K562 (cell line): ENCODE data around the gene EOGT. TPM values are rescaled to one million over a fixed set of nuclear protein-coding genes. Genes with fewer than 3 reads are reported as not detected.

ENCODE experiments used
- BACH1 ChIP-seq: fragments of 200-800 bp; sonication (Bioruptor generic); IDR thresholded peaks from 2 replicates; pipeline ENCODE4 v1.6.1; 2016; ENCODE audit warnings: missing genetic modification characterization, missing compliant biosample characterization
- CEBPB ChIP-seq: fragments of 450-650 bp; IDR thresholded peaks from 2 replicates; pipeline ENCODE4 v1.6.1; 2016; ENCODE audit warnings: missing genetic modification characterization, missing compliant biosample characterization
- KDM5B ChIP-seq: fragments of 200-600 bp; sonication (generic); IDR thresholded peaks from 2 replicates; pipeline ENCODE4 v1.6.1; 2012; ENCODE audit warnings: low read depth, mild to moderate bottlenecking, moderate library complexity, low read length, control low read depth, inconsistent platforms; ENCODE audit not compliant: insufficient replicate concordance
- RFX7 ChIP-seq: fragments of 250-450 bp; sonication (Bioruptor Pico); IDR thresholded peaks from 2 replicates; pipeline ENCODE4 v1.5.1; 2021; ENCODE audit warnings: mild to moderate bottlenecking
- WHSC1 ChIP-seq: IDR thresholded peaks from one replicate; pipeline ENCODE4 v1.6.1; 2012; ENCODE audit warnings: low read length, control low read depth, inconsistent platforms
- ZC3H8 ChIP-seq: fragments of 450-650 bp; IDR thresholded peaks from 2 replicates; pipeline ENCODE4 v1.6.1; 2017
- ZNF23 ChIP-seq: fragments of 250-450 bp; sonication (Bioruptor Pico); IDR thresholded peaks from 2 replicates; pipeline ENCODE4 v1.4.0; 2020; ENCODE audit warnings: mild to moderate bottlenecking
- polyA plus RNA-seq, 8 experiments: library from polyadenylated mRNA; depleted of rRNA in 4 of 8; stranded (reverse) in 5 of 8; unstranded in 3 of 8; fragments of >200 nt; fragmentation: Nextera tagmentation in 2 of 8; fragmentation: Illumina TruSeq in 1 of 8; extraction: Ambion mirVana in 2 of 8; extraction: Trizol in 1 of 8; gene quantifications; 2 replicates each; pipeline versions ENCODE4 v1.2.1 to v1.2.3, GENCODE V29; 2011 to 2014; ENCODE audit warnings: inconsistent platforms in 1 of 8, missing spikeins in 1 of 8
- total RNA-seq, 7 experiments: library from RNA; depleted of rRNA in 6 of 7; stranded (reverse); fragments of >200 nt in 6 of 7; fragmentation: Illumina TruSeq in 2 of 7; extraction: Trizol in 2 of 7; gene quantifications; 2 replicates each; pipeline versions ENCODE4 v1.2.1 to v1.2.3, GENCODE V29; 2011 to 2021; ENCODE audit warnings: low replicate concordance in 1 of 7
- TF ChIP-seq, protein P1 (sequence below), 2 experiments: fragments of 450-650 bp; IDR thresholded peaks; 2 replicates each; pipeline ENCODE4 v1.6.1; 2016; ENCODE audit warnings: mild to moderate bottlenecking in 2 of 2, borderline replicate concordance in 1 of 2, low read depth in 1 of 2, moderate library complexity in 1 of 2
- TF ChIP-seq, protein P2 (sequence below): fragments of 450-650 bp; IDR thresholded peaks from 2 replicates; pipeline ENCODE4 v1.6.1; 2017; ENCODE audit warnings: mild to moderate bottlenecking, moderate library complexity

The EOGT gene
- total and polyA plus RNA-seq, 9 of the 15 experiments (the other 6 are each of a cell fraction or from before 2014, with no cell fraction given) = 3.6 to 17.9 (median 7.4) TPM

DNA sequence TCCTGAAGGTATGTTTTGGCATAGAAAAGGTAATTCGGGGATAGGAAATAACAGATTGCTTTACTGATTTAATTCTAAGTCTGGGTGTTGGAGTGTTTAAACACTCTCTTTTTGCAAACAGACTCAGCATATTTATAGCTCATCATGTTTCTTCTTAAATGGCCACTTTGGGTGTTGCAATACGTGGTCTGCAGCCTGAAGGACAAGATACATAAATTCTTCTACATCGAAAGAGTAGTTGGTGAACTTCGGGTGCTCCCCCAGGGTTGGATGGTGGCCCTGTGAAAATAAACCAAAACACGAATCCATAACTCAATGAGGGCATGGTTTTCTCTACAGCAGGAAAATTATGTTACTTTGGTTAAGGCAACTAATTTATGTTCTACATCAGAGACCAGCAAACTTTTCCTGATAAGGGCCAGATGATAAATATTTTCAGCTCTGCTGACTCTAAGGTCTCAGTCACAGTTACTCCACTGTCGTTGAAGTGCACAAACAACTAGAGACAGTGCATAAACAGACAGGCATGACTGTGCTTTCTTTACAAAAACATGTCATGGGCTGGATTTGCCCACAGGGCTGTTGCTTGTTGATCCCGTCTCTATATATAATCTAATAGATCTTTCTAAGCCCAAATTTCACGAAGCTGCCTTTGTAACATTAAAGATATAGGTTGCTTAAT is 35.9 kb downstream of the EOGT start (continued):
- TF ChIP-seq, protein P1, sequence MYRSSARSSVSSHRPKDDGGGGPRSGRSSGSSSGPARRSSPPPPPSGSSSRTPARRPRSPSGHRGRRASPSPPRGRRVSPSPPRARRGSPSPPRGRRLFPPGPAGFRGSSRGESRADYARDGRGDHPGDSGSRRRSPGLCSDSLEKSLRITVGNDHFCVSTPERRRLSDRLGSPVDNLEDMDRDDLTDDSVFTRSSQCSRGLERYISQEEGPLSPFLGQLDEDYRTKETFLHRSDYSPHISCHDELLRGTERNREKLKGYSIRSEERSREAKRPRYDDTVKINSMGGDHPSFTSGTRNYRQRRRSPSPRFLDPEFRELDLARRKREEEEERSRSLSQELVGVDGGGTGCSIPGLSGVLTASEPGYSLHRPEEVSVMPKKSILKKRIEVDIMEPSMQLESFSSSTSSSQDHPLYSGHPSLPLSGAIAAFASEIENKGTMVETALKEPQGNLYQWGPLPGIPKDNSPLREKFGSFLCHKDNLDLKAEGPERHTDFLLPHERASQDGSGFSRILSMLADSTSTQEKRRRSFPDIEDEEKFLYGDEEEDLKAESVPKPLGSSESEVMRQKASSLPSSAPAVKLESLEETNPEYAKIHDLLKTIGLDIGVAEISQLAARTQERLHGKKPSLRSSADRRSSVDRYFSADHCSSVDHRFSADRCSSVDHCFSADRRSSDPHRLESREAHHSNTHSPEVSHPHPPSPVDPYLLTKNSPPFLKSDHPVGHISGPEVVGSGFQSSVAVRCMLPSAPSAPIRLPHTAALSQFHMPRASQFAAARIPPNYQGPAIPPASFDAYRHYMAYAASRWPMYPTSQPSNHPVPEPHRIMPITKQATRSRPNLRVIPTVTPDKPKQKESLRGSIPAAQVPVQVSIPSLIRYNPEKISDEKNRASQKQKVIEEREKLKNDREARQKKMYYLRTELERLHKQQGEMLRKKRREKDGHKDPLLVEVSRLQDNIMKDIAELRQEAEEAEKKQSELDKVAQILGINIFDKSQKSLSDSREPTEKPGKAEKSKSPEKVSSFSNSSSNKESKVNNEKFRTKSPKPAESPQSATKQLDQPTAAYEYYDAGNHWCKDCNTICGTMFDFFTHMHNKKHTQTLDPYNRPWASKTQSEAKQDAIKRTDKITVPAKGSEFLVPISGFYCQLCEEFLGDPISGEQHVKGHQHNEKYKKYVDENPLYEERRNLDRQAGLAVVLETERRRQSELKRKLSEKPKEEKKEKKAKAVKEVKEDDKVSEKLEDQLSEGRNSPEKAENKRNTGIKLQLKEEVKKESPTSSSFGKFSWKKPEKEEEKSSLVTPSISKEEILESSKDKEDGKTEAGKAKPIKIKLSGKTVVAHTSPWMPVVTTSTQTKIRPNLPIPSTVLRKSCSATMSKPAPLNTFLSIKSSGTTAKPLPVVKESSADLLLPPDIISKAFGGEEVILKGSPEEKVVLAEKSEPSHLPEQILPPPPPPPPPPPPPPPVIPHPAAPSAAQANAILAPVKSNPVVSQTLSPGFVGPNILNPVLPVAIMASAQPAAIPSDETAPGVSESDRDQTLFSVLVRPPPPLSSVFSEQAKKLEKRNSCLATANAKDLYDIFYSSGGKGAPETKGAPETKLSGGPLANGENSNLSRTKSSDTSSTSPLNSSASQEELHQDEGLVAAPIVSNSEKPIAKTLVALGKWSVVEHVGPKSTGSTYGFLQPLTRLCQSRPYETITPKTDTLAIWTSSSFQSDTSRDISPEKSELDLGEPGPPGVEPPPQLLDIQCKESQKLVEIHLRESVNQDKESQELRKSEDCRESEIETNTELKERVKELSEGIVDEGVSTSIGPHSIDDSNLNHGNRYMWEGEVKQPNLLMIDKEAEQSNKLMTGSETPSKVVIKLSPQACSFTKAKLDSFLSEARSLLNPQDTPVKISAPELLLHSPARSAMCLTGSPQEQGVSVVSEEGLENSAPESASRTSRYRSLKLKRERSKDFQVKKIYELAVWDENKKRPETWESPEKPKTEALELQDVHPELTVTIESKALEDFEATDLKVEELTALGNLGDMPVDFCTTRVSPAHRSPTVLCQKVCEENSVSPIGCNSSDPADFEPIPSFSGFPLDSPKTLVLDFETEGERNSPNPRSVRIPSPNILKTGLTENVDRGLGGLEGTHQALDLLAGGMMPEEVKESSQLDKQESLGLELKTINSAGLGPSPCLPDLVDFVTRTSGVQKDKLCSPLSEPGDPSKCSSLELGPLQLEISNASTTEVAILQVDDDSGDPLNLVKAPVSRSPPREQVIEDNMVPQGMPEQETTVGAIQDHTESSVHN (IDR thresholded peaks at IDR 0.05; ENCODE audit: borderline replicate concordance in 1 of 2, low read depth in 1 of 2) = no peak
- TF ChIP-seq ZC3H8 (no peak), CEBPB (tag) (no peak), KDM5B (no peak), BACH1 (tag) (no peak), WHSC1 (no peak), ZNF23 (CRISPR knock-in tag) (no peak), RFX7 (no peak)
- TF ChIP-seq, protein P2, sequence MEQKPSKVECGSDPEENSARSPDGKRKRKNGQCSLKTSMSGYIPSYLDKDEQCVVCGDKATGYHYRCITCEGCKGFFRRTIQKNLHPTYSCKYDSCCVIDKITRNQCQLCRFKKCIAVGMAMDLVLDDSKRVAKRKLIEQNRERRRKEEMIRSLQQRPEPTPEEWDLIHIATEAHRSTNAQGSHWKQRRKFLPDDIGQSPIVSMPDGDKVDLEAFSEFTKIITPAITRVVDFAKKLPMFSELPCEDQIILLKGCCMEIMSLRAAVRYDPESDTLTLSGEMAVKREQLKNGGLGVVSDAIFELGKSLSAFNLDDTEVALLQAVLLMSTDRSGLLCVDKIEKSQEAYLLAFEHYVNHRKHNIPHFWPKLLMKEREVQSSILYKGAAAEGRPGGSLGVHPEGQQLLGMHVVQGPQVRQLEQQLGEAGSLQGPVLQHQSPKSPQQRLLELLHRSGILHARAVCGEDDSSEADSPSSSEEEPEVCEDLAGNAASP = no peak
